Duodenal mucosa (tissue), 2 donors: ENCODE results near the gene TTC9.

Experiments used
- H3K27ac ChIP-seq: one replicate; pipeline ENCODE4 v1.7.0; 2013; ENCODE audit warnings: low read depth, low read length
- H3K27me3 ChIP-seq, 2 donors: one replicate each; pipeline ENCODE4 v1.7.0; 2013; ENCODE audit warnings: low read length in 2 of 2, control low read depth in 1 of 2; ENCODE audit not compliant: insufficient read depth in 2 of 2, control insufficient read depth in 1 of 2
- H3K36me3 ChIP-seq, 2 donors: one replicate each; pipeline ENCODE4 v1.7.0; 2013; ENCODE audit warnings: low read length in 2 of 2, control low read depth in 1 of 2; ENCODE audit not compliant: insufficient read depth in 2 of 2, control insufficient read depth in 1 of 2
- H3K4me1 ChIP-seq, 2 donors: one replicate each; pipeline ENCODE4 v1.7.0; 2013; ENCODE audit warnings: low read length in 2 of 2, control low read depth in 1 of 2; ENCODE audit not compliant: insufficient read depth in 2 of 2, control insufficient read depth in 1 of 2
- H3K4me3 ChIP-seq, 2 donors: one replicate each; pipeline ENCODE4 v1.7.0; 2013; ENCODE audit warnings: low read length in 2 of 2, low read depth in 1 of 2
- H3K9ac ChIP-seq, 2 donors: one replicate each; pipeline ENCODE4 v1.7.0; 2013; ENCODE audit warnings: low read length in 2 of 2, low read depth in 1 of 2
- H3K9me3 ChIP-seq, 2 donors: one replicate each; pipeline ENCODE4 v1.7.0; 2013; ENCODE audit warnings: low read length in 2 of 2, control low read depth in 1 of 2; ENCODE audit not compliant: control insufficient read depth in 1 of 2

TTC9 gene

GRCh38 chr14:70655110-70655826 lies 13.6 kb downstream of the TTC9 start:
- Histone ChIP-seq H3K27me3 (no peaks in the 10 kb centered on the region), H3K9me3 (no peaks in the 10 kb centered on the region), H3K27ac (no peak overlapping the region), H3K36me3 (no peaks in the 10 kb centered on the region), H3K4me3 (peak overlapping the region in 1 of 2 donors; percentile 0), H3K4me1 (no peaks in the 10 kb centered on the region), H3K9ac (no peak overlapping the region)

DNA sequence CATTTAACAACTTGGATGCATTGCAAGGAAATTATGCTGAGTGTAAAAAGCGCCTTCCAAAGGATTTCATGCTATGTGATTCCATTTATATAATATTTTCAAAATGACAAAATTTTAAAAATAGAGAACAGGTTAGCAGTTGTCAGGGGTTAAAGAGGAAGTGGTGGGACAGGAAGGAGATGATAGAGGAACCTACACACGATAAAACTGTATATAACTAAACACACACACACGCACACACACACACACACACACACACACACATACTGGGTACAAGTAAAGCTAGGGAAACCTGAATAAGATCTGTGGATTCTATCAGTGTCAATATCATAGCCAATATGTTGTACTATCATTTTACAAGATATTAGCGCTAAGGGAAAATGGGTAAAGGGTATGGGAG lies 17.2 kb downstream of the TTC9 start:
- Histone ChIP-seq H3K27ac (no peak overlapping the region), H3K27me3 (no peaks in the 10 kb centered on the region), H3K9ac (no peak overlapping the region), H3K36me3 (no peaks in the 10 kb centered on the region), H3K4me1 (peaks cover 7 to 8% of the 10 kb centered on the region in 2 donors), H3K4me3 (no peak overlapping the region), H3K9me3 (no peaks in the 10 kb centered on the region)

DNA sequence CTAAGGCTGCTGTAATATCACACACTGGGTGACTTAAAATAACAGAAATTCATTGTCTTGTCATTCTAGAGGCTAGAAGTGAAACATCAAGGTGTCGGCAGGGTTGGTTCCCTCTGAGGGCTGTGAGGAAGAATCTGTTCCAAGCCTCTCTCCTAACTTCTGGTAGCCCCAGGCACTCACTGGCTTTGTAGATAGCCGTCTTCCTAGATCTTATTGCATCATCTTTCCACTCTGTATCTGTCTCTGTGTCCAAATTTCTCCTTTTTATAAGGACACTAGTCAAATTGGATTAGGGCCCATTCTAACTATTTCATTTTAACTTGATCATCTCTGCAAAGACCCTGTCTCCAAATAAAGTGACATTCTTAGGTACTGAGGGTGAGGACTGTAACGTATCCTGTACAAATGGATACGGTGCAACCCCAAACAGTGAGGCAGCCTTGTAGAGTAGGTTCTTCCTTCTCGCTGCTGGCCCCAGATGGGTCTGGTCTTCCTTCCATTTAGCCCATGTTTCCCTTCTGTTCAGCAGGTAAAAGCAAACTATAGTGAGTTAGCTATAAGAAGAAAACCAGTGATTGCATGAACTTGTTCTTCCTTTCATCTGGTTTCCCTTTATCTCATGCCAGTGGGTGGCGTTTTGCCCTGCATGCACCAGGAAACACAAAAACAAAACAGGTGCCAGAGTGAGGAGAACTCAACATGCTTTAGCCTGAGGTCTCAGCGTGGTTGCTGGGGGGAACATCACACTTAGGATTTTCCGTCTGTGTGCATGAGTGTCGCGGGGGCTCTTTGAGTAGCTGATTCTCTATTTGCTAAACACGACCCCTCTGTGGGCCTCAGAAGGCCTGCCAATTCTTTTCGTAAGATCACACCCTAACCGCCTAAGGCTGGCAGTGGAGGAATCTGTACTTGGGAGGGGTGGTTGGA lies 19.5 kb downstream of the TTC9 start:
- no peak overlapping the region for H3K4me3 ChIP-seq
- peaks cover 20 to 22% of the 10 kb centered on the region in 2 donors for H3K4me1 ChIP-seq
- no peaks in the 10 kb centered on the region for H3K36me3 ChIP-seq
- H3K27ac ChIP-seq = no peak overlapping the region
- no peaks in the 10 kb centered on the region for H3K9me3 ChIP-seq
- H3K27me3 ChIP-seq = no peaks in the 10 kb centered on the region
- H3K9ac ChIP-seq = no peak overlapping the region

GRCh38 chr14:70662080-70662479 lies 20.4 kb downstream of the TTC9 start:
- Histone ChIP-seq H3K4me1 (peaks cover 22 to 23% of the 10 kb centered on the region in 2 donors), H3K36me3 (no peaks in the 10 kb centered on the region), H3K9me3 (no peaks in the 10 kb centered on the region), H3K9ac (no peak overlapping the region), H3K27ac (no peak overlapping the region), H3K27me3 (no peaks in the 10 kb centered on the region), H3K4me3 (no peak overlapping the region)

DNA sequence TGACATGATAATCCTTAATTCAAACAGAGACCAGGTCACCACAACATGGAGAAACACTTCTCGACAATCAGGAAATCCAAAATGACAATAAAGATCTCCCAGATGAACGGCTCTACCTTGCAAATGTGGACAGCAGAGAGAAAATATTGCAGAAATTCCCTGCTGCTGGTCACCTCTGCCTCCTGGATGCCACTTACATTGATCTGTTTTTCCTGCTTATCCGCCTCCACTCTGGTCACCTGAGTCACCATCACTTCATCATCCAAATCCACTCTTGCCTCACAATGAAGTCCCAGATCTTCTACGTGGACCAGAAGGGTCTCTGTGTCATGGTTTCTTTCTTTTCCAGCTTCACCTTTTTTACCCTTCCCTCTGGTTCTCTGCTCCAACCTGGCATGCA lies 21.1 kb downstream of the TTC9 start:
- no peaks in the 10 kb centered on the region for H3K27me3 ChIP-seq
- H3K4me3 ChIP-seq = no peak overlapping the region
- no peak overlapping the region for H3K27ac ChIP-seq
- H3K36me3 ChIP-seq = no peaks in the 10 kb centered on the region
- peaks cover 22 to 23% of the 10 kb centered on the region in 2 donors for H3K4me1 ChIP-seq
- no peak overlapping the region for H3K9ac ChIP-seq
- no peaks in the 10 kb centered on the region for H3K9me3 ChIP-seq

DNA sequence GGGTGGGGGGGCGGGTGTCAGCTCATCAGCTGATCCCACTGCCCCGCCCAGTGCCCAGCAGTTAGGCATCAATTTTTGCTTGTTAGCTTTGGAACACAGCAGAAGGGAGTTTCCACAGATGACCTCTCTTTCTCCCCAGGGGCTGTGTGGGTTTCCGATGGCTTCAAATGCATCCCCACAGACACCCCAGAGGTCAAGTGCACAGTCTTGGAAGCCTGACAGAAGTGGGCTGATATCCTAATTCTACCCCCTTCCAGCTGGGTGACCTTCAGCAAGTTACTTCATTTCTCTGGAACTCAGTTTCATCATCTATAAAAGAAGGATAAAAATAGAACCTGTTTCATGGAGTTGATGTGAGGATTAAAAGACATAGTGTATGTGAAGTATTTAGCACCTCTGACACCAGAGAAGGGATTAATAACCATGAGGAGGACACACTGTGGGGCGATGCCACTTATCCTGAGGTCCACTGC lies 22.0 kb downstream of the TTC9 start:
- H3K4me1 ChIP-seq = peaks cover 22 to 23% of the 10 kb centered on the region in 2 donors
- no peak overlapping the region for H3K27ac ChIP-seq
- no peak overlapping the region for H3K4me3 ChIP-seq
- H3K36me3 ChIP-seq = no peaks in the 10 kb centered on the region
- H3K9me3 ChIP-seq = no peaks in the 10 kb centered on the region
- H3K27me3 ChIP-seq = no peaks in the 10 kb centered on the region
- H3K9ac ChIP-seq = no peak overlapping the region

- H3K4me3 ChIP-seq = no peak overlapping the region
- no peaks in the 10 kb centered on the region for H3K27me3 ChIP-seq
- peak overlapping the region in 1 of 2 donors; percentile 1 for H3K9ac ChIP-seq
- no peaks in the 10 kb centered on the region for H3K36me3 ChIP-seq
- H3K9me3 ChIP-seq = no peaks in the 10 kb centered on the region
- H3K4me1 ChIP-seq = peaks cover 22 to 23% of the 10 kb centered on the region in 2 donors
- no peak overlapping the region for H3K27ac ChIP-seq
Measured at GRCh38 chr14:70664698-70665447, 23.2 kb downstream of the TTC9 start.

GRCh38 chr14:70665448-70666360 lies 24.0 kb downstream of the TTC9 start:
- Histone ChIP-seq H3K9ac (peak overlapping the region in 1 of 2 donors; percentile 1), H3K27ac (no peak overlapping the region), H3K4me3 (no peak overlapping the region), H3K27me3 (no peaks in the 10 kb centered on the region), H3K4me1 (peaks cover 22 to 23% of the 10 kb centered on the region in 2 donors), H3K9me3 (no peaks in the 10 kb centered on the region), H3K36me3 (no peaks in the 10 kb centered on the region)

GRCh38 chr14:70666361-70666686 lies 24.6 kb downstream of the TTC9 start:
- no peak overlapping the region for H3K4me3 ChIP-seq
- H3K36me3 ChIP-seq = no peaks in the 10 kb centered on the region
- H3K9me3 ChIP-seq = no peaks in the 10 kb centered on the region
- H3K4me1 ChIP-seq = peaks cover 20 to 23% of the 10 kb centered on the region in 2 donors
- H3K27me3 ChIP-seq = no peaks in the 10 kb centered on the region
- H3K27ac ChIP-seq = no peak overlapping the region
- H3K9ac ChIP-seq = no peak overlapping the region
